Upper lobe of left lung (tissue), 6 donors: Measurements from ENCODE around the gene ZKSCAN2. TPM values are rescaled to one million over a fixed set of nuclear protein-coding genes. Genes with fewer than 3 reads are reported as not detected.

Experiments
- ATAC-seq, 2 donors: fragments of 200-7000 bp; cut with Tn5 transposase; one replicate each; pipeline ENCODE4 v1.9.1; 2022; ENCODE audit warnings: mild to moderate bottlenecking in 2 of 2, moderate library complexity in 2 of 2; ENCODE audit not compliant: low FRiP score in 2 of 2
- DNase-seq, 2 donors: peaks; one replicate each; pipeline ENCODE4 v3.0.0-alpha.2; 2019 to 2020
- H3K27ac ChIP-seq, 4 donors: fragments of 200-600 bp; sonication (generic); one replicate each; pipeline ENCODE4 v1.5.1; 2016 to 2019
- H3K27me3 ChIP-seq, 4 donors: fragments of 200-600 bp; sonication (generic); one replicate each; pipeline ENCODE4 v1.5.1; 2017 to 2019
- H3K36me3 ChIP-seq, 4 donors: fragments of 200-600 bp; sonication (generic); one replicate each; pipeline ENCODE4 v1.5.1; 2016 to 2019
- H3K4me1 ChIP-seq, 4 donors: fragments of 200-600 bp; sonication (generic); one replicate each; pipeline ENCODE4 v1.5.1; 2018 to 2019
- H3K4me3 ChIP-seq, 4 donors: fragments of 200-600 bp; sonication (generic); one replicate each; pipeline ENCODE4 v1.5.1; 2017 to 2019; ENCODE audit warnings: mild to moderate bottlenecking in 2 of 4, moderate library complexity in 1 of 4
- H3K9me3 ChIP-seq, 4 donors: fragments of 200-600 bp; sonication (generic); one replicate each; pipeline ENCODE4 v1.5.1; 2018 to 2019
- CTCF ChIP-seq, 6 experiments: fragments of 450-650 bp in 4 of 6; fragments of 200-600 bp in 2 of 6; sonication (generic) in 2 of 6; IDR thresholded peaks; one replicate each; pipeline ENCODE4 v1.5.1; 2016 to 2019; ENCODE audit warnings: antibody characterized with exemption in 6 of 6
- EP300 ChIP-seq, 4 donors: sonication (generic); formaldehyde crosslinking; IDR thresholded peaks; one replicate each; pipeline ENCODE4 v1.5.1; 2017; ENCODE audit warnings: antibody characterized with exemption in 4 of 4, control low read depth in 2 of 4
- POLR2A ChIP-seq, 4 donors: fragments of 450-650 bp; IDR thresholded peaks; one replicate each; pipeline ENCODE4 v1.5.1; 2016 to 2017; ENCODE audit warnings: antibody characterized with exemption in 4 of 4, mild to moderate bottlenecking in 2 of 4
- POLR2AphosphoS5 ChIP-seq, 2 donors: sonication (generic); formaldehyde crosslinking; IDR thresholded peaks; one replicate each; pipeline ENCODE4 v1.5.1; 2017; ENCODE audit warnings: antibody characterized with exemption in 2 of 2
- WGBS, 2 donors: methylation state at CpG; one replicate each; pipeline ENCODE4 v1.1.5; 2017 to 2018; 5-methylcytosine and 5-hydroxymethylcytosine counted together
- total RNA-seq, 6 donors: library from RNA; depleted of rRNA in 4 of 6; stranded (reverse); fragments of >200 nt in 4 of 6; gene quantifications; one replicate each; pipeline versions ENCODE4 v1.1.0 to v1.2.1, GENCODE V29; 2016 to 2021
- donor health status: DM: no; HTN: no; CAD: no; lungs with moderate emphysema.
- donor health status: DM: no; HTN: yes; CAD: no; lungs with severe emphysema.

The ZKSCAN2 gene
- total RNA-seq, 6 donors from 2014 or later, result 0.67 to 6.8 (median 4.5) TPM

- no peak overlapping the region for H3K4me3 ChIP-seq
- no peak for ATAC-seq
- H3K36me3 ChIP-seq, result no peaks in the 10 kb centered on the region
- no peaks in the 10 kb centered on the region for H3K4me1 ChIP-seq
- H3K9me3 ChIP-seq, result no peaks in the 10 kb centered on the region
- 84 to 91% methylated on average over 2 of the region's 2 CpGs for WGBS, 2 donors
- TF ChIP-seq POLR2A (IDR thresholded peaks at IDR 0.05) (no peak), EP300 (IDR thresholded peaks at IDR 0.05) (no peak), CTCF (IDR thresholded peaks at IDR 0.05) (no peak), POLR2AphosphoS5 (IDR thresholded peaks at IDR 0.05) (no peak)
- no peak overlapping the region for H3K27ac ChIP-seq
- DNase-seq, result no peak
- no peaks in the 10 kb centered on the region for H3K27me3 ChIP-seq
Measured at GRCh38 chr16:25212636-25213035, 45.0 kb downstream of the ZKSCAN2 start.

- ATAC-seq, result no peak
- 42 to 53% methylated on average over 4 of the region's 4 CpGs for WGBS, 2 donors
- no peak for TF ChIP-seq POLR2A (IDR thresholded peaks at IDR 0.05)
- no peak for TF ChIP-seq CTCF (IDR thresholded peaks at IDR 0.05)
- no peak for TF ChIP-seq EP300 (IDR thresholded peaks at IDR 0.05)
- TF ChIP-seq POLR2AphosphoS5 (IDR thresholded peaks at IDR 0.05), result no peak
Measured at GRCh38 chr16:25210758-25211157, 46.9 kb downstream of the ZKSCAN2 start.

GRCh38 chr16:25199457-25199856 is 58.2 kb downstream of the ZKSCAN2 start:
- ATAC-seq (no peak), DNase-seq (no peak)
- Histone ChIP-seq H3K27me3 (no peaks in the 10 kb centered on the region), H3K27ac (no peak overlapping the region), H3K9me3 (no peaks in the 10 kb centered on the region), H3K4me1 (no peaks in the 10 kb centered on the region), H3K36me3 (no peaks in the 10 kb centered on the region), H3K4me3 (no peak overlapping the region)
- no peak for TF ChIP-seq POLR2A (IDR thresholded peaks at IDR 0.05)
- no peak for TF ChIP-seq CTCF (IDR thresholded peaks at IDR 0.05)
- TF ChIP-seq EP300 (IDR thresholded peaks at IDR 0.05), result no peak
- no peak for TF ChIP-seq POLR2AphosphoS5 (IDR thresholded peaks at IDR 0.05)
- 95% methylated on average over 7 of the region's 7 CpGs for WGBS, 2 donors

More at GRCh38 chr16:25210758-25211157, 46.9 kb downstream of the ZKSCAN2 start:
- Histone ChIP-seq H3K4me3 (no peak overlapping the region), H3K36me3 (no peaks in the 10 kb centered on the region), H3K4me1 (no peaks in the 10 kb centered on the region), H3K27ac (no peak overlapping the region), H3K27me3 (no peaks in the 10 kb centered on the region), H3K9me3 (no peaks in the 10 kb centered on the region)
- DNase-seq, result no peak

- Histone ChIP-seq H3K4me1 (no peaks in the 10 kb centered on the region), H3K27ac (no peak overlapping the region), H3K27me3 (no peaks in the 10 kb centered on the region), H3K36me3 (no peaks in the 10 kb centered on the region), H3K4me3 (no peak overlapping the region), H3K9me3 (no peaks in the 10 kb centered on the region)
- ATAC-seq, result no peak
- no peak for TF ChIP-seq EP300 (IDR thresholded peaks at IDR 0.05)
- no peak for TF ChIP-seq POLR2A (IDR thresholded peaks at IDR 0.05)
- TF ChIP-seq CTCF (IDR thresholded peaks at IDR 0.05), result no peak
- no peak for TF ChIP-seq POLR2AphosphoS5 (IDR thresholded peaks at IDR 0.05)
- DNase-seq, result no peak
- WGBS, 2 donors, result 76 to 94% methylated on average over 4 of the region's 4 CpGs
Measured at GRCh38 chr16:25198021-25198420, 59.6 kb downstream of the ZKSCAN2 start.

GRCh38 chr16:25194273-25194878 is 63.3 kb downstream of the ZKSCAN2 start:
- ATAC-seq (no peak), DNase-seq (no peak)
- no peak overlapping the region for H3K4me3 ChIP-seq
- H3K9me3 ChIP-seq, result no peaks in the 10 kb centered on the region
- no peak overlapping the region for H3K27ac ChIP-seq
- TF ChIP-seq EP300 (IDR thresholded peaks at IDR 0.05), result no peak
- TF ChIP-seq POLR2A (IDR thresholded peaks at IDR 0.05), result no peak
- TF ChIP-seq CTCF (IDR thresholded peaks at IDR 0.05), result no peak
- TF ChIP-seq POLR2AphosphoS5 (IDR thresholded peaks at IDR 0.05), result no peak
- 86 to 90% methylated on average over 7 of the region's 7 CpGs for WGBS, 2 donors
- no peaks in the 10 kb centered on the region for H3K36me3 ChIP-seq
- no peaks in the 10 kb centered on the region for H3K27me3 ChIP-seq
- H3K4me1 ChIP-seq, result no peaks in the 10 kb centered on the region
